HPDE6-E6E7 (cell line): Measurements from ENCODE around the gene FBXO41.
A peak's percentile ranks its signal among the peaks of the same experiment; 100 is the strongest.

Experiments
- DNase-seq: peaks from one replicate; pipeline ENCODE4 v3.0.0; 2011; ENCODE audit warnings: missing footprints; ENCODE audit errors: extremely low spot score

Gene FBXO41, protein sequence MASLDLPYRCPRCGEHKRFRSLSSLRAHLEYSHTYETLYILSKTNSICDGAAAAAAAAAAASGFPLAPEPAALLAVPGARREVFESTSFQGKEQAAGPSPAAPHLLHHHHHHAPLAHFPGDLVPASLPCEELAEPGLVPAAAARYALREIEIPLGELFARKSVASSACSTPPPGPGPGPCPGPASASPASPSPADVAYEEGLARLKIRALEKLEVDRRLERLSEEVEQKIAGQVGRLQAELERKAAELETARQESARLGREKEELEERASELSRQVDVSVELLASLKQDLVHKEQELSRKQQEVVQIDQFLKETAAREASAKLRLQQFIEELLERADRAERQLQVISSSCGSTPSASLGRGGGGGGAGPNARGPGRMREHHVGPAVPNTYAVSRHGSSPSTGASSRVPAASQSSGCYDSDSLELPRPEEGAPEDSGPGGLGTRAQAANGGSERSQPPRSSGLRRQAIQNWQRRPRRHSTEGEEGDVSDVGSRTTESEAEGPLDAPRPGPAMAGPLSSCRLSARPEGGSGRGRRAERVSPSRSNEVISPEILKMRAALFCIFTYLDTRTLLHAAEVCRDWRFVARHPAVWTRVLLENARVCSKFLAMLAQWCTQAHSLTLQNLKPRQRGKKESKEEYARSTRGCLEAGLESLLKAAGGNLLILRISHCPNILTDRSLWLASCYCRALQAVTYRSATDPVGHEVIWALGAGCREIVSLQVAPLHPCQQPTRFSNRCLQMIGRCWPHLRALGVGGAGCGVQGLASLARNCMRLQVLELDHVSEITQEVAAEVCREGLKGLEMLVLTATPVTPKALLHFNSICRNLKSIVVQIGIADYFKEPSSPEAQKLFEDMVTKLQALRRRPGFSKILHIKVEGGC

DNA sequence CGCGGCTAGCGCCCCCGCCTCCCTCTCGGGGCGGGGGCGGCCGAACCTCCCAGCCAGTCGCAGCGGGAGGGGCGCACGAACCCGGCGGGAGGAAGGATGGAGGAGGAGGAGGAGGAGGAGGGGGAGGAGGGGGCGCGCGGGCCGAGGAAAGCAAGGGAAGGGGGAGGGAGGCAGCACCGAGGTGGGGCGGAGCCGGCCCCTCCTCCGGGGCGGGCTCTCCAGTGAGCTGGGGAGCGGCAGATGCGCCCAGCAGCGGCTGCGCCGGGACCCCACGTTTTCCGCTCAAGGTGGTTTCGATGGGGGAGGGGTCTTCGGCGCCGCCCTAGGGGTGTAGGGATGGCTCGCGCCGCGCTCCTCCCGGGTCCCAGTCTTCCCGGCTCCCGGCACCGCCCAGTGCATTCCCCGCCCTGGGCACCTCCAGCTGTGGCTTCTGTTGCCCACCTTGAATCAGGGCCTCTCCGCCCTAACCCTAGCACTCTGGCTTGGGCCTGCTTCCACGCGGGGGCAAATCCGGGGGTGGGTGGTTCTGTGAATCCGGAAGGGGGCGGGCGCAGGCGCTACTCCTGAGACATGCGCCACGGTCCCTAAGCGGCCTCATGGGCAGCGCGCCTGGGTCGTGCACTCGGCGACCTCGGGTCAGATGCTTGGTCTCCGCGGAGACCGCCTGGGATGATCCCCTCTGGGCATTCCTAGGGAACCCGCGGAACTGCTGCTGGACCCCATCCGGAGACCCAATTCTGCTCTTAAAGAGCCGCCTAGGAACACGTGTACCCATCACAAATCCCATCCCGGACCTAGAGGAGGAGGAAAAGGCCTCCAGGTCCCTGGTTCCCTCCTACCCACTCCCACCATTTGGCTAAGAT lies at the start of gene FBXO41:
TSS of gene FBXO41 (minus strand) at position 183 of the 863 bp plus-strand sequence. CDS start 14,848 bp downstream, outside the sequence.
- DNase-seq: no peak

DNA sequence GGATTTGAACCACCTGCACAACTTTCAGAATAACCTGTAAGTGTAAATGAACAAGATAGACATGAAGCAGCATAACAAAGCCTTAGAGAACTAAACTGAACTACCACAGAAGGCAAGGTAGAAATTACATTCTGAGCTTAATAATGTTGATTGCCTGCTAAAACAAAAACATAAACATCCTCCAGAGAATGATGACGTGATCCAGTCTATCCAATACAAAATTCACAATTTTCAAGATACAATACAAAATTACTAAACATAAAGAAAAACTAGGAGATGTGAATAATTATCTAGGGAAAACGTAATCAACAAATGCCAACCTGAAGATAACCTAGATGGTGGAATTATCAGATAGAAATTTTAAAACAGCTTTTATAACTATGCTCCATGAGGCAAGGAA lies 49.8 kb upstream of the FBXO41 start:
- no peak for DNase-seq

DNA sequence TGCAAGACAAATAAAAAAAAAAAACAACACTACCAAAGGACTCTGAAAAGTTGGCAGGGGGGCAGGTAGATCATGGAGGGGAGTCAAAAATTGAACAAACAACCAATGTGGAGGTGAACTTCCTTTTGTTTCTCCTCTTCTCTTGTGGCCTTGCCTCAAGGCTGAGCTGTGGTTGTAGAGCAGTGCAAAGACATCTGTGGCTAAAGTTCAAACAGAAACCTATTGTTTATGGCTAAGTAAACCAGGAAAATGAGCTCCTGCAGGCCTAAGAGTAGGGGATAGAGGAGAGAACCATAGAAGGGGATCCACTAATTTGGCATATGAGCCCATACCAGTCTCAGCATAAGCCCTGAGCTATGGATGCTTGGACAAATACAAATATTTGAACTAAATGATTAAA lies 49.3 kb upstream of the FBXO41 start:
- DNase-seq: no peak

DNA sequence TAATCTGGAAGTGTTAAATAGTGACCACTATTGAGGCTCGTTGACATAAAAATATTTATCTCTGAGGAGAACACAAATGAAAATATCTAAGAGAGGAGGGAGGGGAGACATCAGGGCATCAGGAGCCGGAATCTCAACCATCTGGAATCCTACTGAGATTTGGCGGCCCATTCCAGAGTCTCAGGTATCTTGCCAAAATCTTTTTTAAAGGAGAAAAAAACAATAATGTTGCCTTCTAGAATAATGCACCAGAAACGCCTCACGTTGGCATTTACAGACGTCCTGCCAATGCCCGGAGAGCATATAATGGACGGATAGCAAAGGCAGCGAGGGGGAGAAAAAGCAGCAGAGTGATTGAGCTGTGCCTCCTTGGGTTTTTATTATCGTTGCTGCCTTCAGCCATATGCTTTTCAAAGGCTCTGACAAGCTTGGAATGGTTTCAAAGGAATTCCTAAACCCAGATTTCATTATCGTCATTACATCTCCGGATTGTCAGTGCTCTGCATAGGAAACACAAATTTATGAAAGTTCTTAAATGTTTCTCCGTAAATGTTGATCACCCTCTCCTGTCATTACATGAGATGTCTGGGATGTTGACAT lies 39.9 kb upstream of the FBXO41 start:
- no peak for DNase-seq

DNA sequence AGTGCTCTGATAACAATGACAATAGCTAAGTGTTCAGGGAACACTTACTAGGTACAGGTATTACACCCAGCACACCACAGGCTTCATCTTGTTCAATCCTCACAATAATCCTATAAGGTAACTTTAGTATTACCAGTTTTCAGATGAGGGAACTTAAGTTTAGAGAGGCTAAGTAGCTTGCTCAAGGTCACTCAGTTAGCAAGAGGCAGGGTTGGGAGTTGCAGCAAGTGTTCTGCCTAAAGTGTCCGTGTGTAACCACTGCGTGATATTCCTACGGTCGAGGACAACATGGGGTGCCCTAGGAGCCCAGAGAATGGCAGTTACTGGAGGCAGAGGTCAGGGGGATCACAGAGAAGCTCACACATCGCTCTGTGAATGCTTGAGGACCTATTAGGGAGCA lies 39.3 kb upstream of the FBXO41 start:
- no peak for DNase-seq

DNA sequence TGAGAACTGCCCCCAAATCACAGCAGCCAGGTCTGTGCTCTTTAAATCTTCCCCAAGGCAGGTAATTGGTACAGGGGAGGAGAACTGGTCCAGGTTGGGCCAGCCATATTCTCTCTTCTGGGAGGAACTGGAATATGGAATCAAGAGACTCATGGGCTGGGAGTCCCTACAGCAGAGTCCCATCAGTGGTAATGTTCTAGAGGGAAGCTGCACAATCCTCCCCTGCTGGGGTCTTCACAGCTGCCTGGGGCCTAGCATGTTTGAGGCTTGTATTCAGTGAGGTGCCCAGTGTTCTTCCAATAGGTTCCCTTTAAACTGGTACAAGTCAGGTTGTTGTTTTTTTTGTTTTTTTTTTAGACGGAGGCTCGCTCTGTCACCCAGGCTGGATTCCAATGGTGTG lies 30.2 kb upstream of the FBXO41 start:
- no peak for DNase-seq

DNA sequence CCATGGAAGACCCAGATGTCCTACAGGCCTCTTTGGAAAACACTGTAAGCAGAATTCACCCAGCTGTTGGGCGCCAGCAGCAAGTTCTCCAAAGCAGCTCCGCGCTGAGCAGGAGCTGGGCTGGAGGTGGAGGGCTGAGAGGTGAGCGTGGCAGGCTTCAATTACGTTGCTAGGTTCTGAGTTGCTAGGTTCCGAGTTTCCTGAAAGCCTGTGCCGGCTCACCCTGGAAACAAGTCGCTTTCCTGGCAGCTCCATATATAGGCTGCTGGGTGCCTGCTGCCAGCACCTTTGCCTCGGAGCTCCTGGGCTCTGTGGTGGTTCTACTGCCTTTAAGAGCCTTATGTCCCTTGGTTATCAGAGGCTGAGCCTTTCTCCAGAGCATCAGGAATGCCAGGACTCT lies 23.4 kb upstream of the FBXO41 start:
- DNase-seq: no peak

DNA sequence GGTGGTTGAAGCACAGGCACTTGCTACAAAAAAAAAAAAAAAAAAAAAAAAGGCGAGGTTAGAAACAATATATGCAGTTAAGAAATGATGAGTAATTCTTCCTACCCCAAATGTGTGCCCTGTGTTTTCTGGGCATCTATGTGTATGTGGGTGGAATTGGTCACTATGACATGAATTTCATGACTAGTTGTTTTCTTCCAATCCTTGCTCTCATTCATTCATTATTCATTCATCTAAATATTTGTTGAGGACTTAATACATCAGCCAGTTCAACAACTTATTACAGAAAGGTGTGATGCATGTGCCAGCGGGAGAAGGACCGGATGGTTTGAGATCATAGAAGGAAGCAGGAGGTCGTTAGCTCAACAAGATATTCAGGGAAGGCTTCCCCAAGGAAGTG lies 17.4 kb upstream of the FBXO41 start:
- no peak for DNase-seq

DNA sequence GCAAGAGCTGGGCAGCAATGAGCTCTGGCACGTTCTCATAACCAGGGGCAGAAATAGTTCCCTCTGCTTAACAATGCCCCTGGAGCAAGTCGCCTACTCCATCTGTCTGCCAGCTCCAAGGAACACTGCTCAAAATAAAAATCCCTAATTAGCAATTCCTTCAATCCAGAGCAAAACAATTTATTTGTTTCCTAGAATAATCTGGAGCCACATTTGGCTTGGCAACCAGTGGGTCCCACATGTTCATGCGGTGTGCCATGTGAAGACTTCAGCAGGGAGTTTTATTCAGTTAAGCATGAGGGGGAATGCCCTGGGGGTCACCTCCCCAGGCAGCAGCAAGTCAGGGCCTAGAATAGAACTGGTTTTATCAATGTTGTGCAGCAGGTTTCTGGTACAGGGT lies 16.6 kb upstream of the FBXO41 start:
- no peak for DNase-seq

DNA sequence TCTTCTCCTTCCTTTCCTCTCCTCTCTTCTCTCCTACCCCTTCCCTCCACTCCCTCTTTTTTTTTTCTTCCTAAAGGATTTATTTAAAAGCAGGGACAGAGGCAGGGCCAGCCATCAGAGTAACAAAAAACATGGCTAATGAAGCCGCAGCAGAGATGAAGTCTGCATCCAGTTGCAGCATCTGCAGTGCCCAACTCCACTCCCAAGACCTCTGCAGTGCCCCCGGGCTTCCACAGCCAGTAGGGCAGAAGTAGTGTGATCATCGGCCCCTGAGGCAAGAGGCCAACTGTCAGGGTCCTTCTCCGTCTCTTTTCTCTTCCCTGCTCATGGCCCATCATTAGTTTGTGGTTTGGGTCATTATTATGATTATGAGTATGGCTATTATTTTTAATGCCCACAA lies 13.3 kb upstream of the FBXO41 start:
- DNase-seq: no peak

DNA sequence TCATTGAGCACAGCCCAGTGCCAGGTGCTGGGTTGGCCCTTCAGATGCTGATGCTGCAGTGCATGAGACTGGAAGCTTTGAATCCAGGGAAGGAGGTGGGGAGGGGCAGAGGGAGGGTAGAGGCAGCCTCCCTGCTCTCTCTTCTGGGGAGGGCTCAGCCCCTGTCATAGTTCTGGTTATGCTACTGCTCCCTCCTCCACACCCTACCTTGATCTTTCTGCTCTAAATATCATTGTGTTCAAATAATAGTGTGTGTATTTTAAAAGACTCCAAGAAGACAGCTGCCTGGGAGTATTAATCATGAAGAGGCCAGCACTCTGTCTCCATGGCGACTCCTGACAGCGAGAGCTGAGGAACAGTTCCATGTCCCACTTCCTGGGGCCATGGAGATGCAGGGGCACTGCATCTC lies 12.9 kb upstream of the FBXO41 start:
- no peak for DNase-seq

DNA sequence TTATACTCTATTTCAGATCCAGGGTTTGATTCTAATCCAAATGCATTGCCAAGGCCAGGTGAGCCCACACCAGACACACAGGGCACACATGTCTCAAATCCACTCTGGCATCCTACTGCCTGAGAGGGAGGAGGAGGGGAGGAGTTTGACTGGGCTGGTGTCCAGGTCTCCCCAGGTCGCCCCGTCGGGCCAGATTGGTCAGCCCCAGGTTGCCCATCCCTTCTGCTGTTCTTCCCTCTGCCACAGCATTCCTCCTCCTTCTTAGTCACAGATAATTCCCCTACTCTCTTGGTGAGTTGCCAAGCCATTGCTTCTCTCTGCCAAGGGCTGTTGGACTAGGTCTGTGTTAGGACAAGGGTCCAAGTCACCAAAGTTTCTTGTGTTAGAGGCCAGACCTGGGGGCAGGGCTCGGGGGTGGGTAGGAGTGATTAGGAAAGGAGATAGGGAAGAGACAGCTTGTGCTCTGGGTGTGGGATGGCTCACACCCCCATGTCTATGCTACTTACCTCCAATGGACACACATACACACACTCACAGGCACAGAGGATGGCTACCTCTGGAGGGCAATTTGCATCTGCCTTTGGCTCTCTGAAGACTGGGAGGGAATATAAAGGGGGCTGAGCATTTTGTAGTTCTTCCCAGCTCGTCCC lies 11.6 kb upstream of the FBXO41 start:
- no peak for DNase-seq

DNA sequence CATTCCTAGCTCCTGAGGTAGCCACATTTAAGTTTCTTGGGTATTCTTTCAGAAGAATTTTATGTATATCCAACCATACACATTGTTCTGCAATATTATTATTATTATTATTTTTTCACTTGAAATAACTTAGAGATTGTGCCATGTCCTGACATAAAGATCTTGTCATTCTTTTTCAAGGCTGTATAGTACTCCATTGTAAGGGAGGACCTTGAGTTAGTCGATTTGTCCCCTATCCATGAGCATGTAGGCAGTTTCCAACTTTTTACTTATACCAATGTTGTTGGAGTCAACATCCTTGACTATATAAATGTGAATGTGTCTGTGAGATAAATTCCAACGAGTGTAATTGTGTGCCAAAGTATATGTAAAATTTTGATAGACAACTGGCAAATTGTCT lies 10.0 kb upstream of the FBXO41 start:
- DNase-seq: no peak

DNA sequence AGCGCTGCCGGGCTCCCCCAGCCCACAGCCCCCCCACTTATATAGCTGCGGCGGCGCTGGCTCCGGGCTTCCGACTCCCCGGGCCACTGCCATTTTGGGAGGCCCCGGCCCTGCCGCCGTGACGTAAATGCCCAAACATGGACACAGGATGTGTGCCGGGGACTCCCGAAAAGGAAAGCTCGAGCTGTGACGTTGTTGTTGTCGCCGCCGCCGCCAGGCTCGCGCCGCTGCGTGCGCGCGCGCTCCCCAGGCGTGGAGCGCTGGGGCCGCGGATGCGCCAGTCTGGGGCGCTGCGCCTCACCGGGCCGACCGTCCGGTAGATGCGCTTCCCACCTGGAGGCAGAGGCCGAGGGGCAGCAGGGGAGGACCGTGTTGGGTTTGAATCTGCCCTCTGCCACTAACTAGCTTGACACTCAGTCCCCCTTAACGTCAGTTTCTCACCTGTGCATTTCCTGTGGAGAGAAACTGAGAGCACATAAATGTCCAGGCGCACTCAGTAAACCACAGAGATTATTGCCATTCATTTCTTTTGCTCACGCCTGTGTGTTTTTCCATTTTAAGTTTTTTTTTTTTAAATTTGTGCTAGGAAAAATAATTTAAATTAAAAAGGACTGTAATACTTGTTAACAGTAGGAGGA lies 9.4 kb upstream of the FBXO41 start, which contains the start of gene EGR4:
TSS of gene EGR4 (minus strand) at position 15 of the 638 bp plus-strand sequence. CDS start 231 bp downstream, outside the sequence.
- peak; percentile 70 for DNase-seq

DNA sequence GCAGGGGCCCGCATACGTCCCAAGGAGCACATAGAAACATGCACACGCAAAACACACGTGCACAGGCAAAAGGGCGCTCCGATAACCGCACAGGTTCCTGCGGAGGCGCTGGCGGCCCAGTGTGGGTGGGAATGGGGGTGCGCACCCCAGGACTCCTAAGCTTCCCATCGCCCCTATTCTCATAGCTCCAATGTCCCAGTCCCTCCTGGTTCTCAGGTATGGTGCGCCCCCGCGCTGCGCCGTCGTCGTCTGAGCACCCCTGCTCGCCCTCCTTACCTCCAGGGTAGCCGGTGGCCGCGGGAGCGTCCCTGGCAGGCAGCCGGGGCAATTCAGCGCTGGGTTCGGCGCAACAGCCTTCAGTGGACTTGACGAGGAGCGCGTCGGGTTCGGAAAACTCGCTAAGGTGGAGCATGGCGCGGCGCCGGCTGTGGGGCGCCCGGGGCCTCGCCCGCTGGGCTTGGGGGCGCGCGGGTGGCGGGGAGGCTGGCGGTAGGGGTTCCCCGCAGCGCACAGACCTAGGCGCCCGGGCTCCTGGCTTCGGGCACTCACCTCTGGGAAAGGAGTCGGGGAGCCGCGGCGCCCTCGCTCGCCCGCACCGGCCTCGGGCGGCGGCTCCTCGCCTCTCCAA lies 8.7 kb upstream of the FBXO41 start:
- no peak for DNase-seq

DNA sequence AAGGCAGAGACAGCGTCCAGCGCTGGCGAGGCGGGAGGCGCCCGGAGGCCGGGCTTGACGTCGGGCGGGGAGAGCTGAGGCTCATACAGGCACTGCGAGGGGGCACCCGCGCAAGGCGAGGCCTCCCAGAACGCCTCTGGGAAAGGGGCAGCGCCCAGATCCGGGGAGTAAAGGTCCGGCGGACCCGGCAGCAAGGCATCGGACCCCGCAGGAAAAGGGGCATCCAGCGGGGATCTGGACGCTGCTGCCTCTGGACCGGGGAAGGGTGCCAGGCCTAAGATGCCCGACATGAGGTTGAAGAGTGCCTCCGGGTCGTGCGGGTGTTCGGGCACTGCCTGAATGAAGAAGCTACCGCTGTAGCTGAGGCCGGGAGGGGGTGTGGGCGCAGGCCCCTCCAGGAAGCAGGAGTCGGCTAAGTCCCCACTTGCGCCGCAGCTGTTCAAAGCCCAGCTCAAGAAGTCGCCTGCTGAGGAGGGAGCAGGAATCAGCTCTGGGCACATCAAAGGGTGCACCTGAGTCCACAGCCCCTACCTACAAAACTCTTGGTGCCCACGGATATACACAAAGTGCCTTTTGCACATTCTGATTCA lies 8.1 kb upstream of the FBXO41 start:
- DNase-seq: no peak

DNA sequence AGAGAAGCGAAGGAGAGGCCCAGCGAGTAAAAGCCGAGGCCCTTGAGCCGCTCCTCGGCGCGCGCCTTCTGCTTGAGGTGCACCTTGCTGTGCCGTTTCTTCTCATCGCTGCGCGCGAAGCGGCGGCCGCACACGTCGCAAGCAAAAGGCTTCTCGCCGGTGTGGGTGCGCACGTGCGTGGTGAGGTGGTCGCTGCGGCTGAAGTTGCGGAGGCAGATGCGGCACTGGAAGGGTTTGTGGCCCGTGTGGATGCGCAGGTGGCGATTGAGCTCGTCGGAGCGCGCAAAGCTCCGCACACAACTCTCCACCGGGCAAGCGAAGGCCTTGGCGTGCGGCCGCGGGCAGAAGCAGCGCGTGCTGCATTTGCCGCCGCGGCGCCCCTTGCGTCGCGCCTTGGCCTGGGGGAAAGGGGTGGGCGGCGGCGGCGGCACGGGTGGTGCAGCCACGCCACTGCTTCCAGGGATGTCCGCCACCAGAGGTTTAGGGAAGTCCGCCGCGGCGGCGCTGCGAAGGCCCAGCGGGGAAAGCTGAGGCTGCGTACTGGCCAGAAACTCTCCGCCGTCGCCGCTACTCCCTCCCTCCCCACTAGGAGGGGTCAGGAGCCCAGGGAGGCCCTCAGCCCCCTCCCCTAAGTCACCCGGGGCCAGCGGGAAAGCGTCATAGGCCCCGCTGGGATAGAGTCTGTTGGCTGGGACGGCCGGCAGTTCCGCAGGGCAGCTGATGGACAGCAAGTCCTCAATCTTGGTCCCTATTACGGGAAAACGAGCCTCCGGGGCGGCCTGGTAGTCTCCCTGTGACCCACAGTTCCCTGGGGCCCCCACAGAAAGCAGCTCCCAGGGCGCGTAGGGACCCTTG lies 7.4 kb upstream of the FBXO41 start:
- no peak for DNase-seq

DNA sequence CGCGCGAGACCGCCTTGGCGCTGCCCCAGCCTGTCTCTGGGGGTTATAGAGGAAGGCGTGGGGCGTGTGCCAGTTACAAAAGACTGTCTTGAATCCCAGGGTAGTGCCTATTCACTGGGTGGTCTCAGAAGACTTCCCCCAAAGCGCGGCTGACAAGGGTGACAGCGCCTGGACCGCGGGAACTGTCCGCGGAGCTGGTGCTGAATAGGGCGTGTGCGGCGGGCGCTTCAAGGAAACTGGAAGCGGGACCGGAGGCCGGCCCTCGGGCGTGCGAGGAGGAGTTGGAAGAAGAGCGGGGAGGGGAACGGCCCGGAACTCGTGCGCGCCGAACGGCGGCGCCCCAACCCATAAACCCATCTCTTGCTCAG lies 6.8 kb upstream of the FBXO41 start:
- no peak for DNase-seq
